ENCODE measurements around the gene MVB12B. TPM values are rescaled to one million over a fixed set of nuclear protein-coding genes. Genes with fewer than 3 reads are reported as not detected.

MVB12B gene
- total and polyA plus RNA-seq, 8 donors = 2.6 to 6.7 (median 4.0) TPM

DNA sequence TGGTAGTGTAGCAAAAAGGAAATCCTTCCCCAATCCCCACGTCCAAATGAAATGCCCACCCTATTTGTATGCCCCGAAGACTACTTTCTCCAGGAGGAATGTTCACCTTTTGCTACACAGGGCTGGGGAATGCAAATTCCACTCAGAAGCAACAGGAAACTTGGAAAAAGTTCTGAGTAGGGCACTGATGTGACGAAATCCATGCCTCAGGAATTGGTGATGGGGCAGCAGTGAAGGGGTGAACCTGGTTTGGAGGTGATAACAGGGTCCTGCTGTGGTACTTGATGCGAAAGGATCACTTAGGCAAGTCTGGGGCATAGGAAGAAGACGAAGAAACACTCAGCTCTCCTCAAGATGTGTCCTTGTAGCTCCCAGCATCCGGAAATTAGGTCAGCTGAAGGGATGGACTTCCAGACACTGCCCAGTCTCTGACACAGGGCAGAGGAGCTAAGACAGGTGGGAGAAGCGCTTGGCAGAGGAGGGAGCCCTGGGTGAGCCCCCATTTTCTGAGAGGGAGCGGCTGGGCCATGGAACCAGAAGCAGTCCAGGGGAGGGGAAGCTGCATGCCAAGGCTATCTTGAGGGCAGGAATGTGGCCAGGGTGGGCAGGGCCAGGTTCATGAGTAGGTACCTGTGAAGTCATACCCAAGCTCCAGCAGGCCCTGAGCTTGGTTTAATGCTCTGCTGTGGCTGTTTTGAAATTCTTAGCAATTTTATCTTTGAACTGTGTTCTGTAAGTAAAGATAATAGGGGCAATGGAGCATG is 22.2 kb upstream of the MVB12B start:
- H3K4me3 ChIP-seq = no peak overlapping the region
- intact Hi-C loops (cut with DNase I) = loop anchor here in 1 of 3 donors (5.0 to 10.0 kb wide), 2 partner anchors 93 to 180 kb away; no protein-coding TSS in a partner anchor
- no peaks in the 10 kb centered on the region for H3K9me3 ChIP-seq
- no peak for DNase-seq
- H3K27ac ChIP-seq = no peak overlapping the region
- no peaks in the 10 kb centered on the region for H3K36me3 ChIP-seq
- TF ChIP-seq, protein P1, sequence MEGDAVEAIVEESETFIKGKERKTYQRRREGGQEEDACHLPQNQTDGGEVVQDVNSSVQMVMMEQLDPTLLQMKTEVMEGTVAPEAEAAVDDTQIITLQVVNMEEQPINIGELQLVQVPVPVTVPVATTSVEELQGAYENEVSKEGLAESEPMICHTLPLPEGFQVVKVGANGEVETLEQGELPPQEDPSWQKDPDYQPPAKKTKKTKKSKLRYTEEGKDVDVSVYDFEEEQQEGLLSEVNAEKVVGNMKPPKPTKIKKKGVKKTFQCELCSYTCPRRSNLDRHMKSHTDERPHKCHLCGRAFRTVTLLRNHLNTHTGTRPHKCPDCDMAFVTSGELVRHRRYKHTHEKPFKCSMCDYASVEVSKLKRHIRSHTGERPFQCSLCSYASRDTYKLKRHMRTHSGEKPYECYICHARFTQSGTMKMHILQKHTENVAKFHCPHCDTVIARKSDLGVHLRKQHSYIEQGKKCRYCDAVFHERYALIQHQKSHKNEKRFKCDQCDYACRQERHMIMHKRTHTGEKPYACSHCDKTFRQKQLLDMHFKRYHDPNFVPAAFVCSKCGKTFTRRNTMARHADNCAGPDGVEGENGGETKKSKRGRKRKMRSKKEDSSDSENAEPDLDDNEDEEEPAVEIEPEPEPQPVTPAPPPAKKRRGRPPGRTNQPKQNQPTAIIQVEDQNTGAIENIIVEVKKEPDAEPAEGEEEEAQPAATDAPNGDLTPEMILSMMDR (IDR thresholded peaks at IDR 0.05) = no peak
- no peaks in the 10 kb centered on the region for H3K27me3 ChIP-seq
- WGBS, 2 donors = 80 to 82% methylated on average over 8 of the region's 8 CpGs
- H3K4me1 ChIP-seq = no peaks in the 10 kb centered on the region
- no peak for ATAC-seq
- no peak for FAIRE-seq

DNA sequence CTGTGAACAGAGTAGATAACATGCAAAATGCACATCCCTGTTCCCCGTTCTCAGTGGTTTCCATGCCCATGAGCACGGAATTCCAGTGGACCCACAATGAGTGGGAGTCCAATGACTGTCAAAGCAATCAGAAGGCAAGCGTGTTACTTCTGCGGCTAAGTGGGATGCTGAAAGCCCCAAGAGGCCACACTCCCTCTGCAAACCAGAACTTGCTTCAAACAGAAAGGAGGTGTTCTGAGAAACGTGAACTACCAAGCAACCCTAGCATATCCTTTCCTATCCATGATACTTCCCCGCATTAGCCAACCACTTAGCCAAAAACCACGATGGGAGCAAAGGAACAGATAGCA is 21.7 kb upstream of the MVB12B start:
- Histone ChIP-seq H3K27ac (no peak overlapping the region), H3K36me3 (no peaks in the 10 kb centered on the region), H3K27me3 (no peaks in the 10 kb centered on the region), H3K9me3 (no peaks in the 10 kb centered on the region), H3K4me3 (no peak overlapping the region), H3K4me1 (no peaks in the 10 kb centered on the region)
- intact Hi-C loops (cut with DNase I) = loop anchor here in 1 of 3 donors (5.0 to 10.0 kb wide), 2 partner anchors 92 to 180 kb away; no protein-coding TSS in a partner anchor
- DNase-seq = no peak
- no peak for FAIRE-seq
- ATAC-seq = no peak
- TF ChIP-seq, protein P1 (IDR thresholded peaks at IDR 0.05) = no peak
- 72 to 76% methylated on average over 7 of the region's 7 CpGs for WGBS, 2 donors

DNA sequence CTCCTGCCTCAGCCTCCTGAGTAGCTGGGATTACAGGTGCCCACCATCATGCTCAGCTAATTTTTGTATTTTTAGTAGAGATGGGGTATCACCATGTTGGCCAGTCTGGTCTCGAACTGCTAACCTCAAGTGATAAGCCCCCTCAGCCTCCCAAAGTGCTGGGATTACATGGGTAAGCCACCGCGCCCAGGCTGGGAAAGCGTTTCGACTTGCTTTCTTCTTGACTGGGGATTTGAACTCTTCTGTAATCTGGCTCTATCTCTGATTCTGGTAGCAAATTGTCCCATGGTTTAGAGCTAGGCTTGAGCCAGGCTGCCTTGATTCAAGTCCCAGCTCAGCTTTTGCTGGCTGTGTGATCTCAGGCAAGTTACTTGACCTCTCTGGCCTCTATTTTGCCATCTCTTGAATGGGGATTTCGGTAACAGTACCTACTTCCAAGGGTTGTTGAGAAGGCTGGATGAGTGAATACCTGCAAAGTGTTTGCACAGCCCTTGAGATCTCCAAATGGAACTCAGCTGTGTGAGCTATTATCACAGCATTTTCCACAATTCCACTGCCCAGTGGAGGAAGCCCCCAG is 20.5 kb upstream of the MVB12B start:
- Histone ChIP-seq H3K27me3 (no peaks in the 10 kb centered on the region), H3K4me3 (no peak overlapping the region), H3K27ac (no peak overlapping the region), H3K4me1 (no peaks in the 10 kb centered on the region), H3K9me3 (no peaks in the 10 kb centered on the region), H3K36me3 (no peaks in the 10 kb centered on the region)
- ATAC-seq (no peak), DNase-seq (no peak), FAIRE-seq (no peak)
- WGBS, 2 donors = 90 to 93% methylated on average over 6 of the region's 6 CpGs
- intact Hi-C loops (cut with DNase I) = loop anchor here in 1 of 3 donors (10.0 kb wide), 1 partner anchor 179 kb away; no protein-coding TSS in a partner anchor
- TF ChIP-seq, protein P1 (IDR thresholded peaks at IDR 0.05) = no peak

DNA sequence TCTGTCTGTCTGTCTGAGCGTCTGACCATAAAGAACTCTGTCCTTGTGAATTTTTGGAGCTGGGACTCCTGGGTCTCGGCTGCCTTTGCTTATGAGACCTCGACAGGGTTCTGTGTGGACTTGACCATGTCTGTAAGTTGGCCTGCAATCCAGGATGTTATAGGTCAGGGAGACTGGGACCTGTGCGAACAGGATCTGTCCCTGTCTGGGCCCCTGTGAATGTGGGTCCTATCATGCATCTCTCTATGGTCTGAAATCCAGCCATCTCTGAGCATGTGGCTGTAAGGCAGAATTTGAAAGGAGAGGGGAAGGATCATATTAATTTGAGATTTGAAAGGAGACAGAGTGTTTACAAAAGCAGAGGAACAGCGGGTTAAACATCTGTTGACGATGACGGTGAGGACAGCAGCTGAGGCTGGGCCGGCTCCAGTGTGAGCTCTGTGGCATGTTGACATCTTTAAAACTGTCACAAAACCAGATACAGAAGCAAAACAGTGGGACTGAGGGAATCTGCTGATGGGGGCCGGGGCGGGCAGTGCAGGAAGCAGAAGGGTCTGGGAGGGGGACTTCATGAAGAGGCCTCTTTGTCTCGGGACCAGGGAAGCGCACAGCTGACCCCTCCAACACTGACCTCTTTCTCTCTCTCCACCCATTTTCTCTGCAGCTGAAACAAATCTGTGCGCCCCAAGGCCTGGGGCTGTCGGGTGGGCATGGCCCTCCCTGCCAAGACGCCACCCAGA is 19.1 kb upstream of the MVB12B start:
- H3K27me3 ChIP-seq = no peaks in the 10 kb centered on the region
- DNase-seq = no peak
- no peaks in the 10 kb centered on the region for H3K9me3 ChIP-seq
- TF ChIP-seq, protein P1 (IDR thresholded peaks at IDR 0.05) = no peak
- H3K27ac ChIP-seq = no peak overlapping the region
- WGBS, 2 donors = 77 to 80% methylated on average over 14 to 15 of the region's 15 CpGs
- no peak for ATAC-seq
- H3K4me1 ChIP-seq = no peaks in the 10 kb centered on the region
- intact Hi-C loops (cut with DNase I) = loop anchor here in 1 of 3 donors (10.0 kb wide), 1 partner anchor 177 kb away; no protein-coding TSS in a partner anchor
- no peak for FAIRE-seq
- H3K36me3 ChIP-seq = no peaks in the 10 kb centered on the region
- no peak overlapping the region for H3K4me3 ChIP-seq
